Measurements from ENCODE around the gene EVA1C.
A peak's percentile ranks its signal among the peaks of the same experiment; 100 is the strongest.

EVA1C gene

GRCh38 chr21:32393677-32394001, 18.9 kb upstream of the EVA1C start:
- DNase-seq (ENCODE audit: low read depth in 1 of 2, low spot score in 1 of 2) = no peak
- in situ Hi-C loops (cut with HindIII; ENCODE audit: low pct_unique_long_range_greater_than_20kb, low sequenced_read_pairs) = no loop called here
- no peak for TF ChIP-seq JUND (IDR thresholded peaks at IDR 0.05; ENCODE audit: low read depth)

- no peak for TF ChIP-seq JUND (IDR thresholded peaks at IDR 0.05; ENCODE audit: low read depth)
- in situ Hi-C loops (cut with HindIII; ENCODE audit: low pct_unique_long_range_greater_than_20kb, low sequenced_read_pairs) = no loop called here
- peak; percentile 48 to 79 for DNase-seq (ENCODE audit: low read depth in 1 of 2, low spot score in 1 of 2)
These were observed 9.2 kb upstream of the EVA1C start for GRCh38 chr21:32403201-32403777.

GRCh38 chr21:32406405-32406804, 6.1 kb upstream of the EVA1C start:
- in situ Hi-C loops (cut with HindIII; ENCODE audit: low pct_unique_long_range_greater_than_20kb, low sequenced_read_pairs) = no loop called here
- DNase-seq (ENCODE audit: low read depth in 1 of 2, low spot score in 1 of 2) = no peak
- TF ChIP-seq JUND (IDR thresholded peaks at IDR 0.05; ENCODE audit: low read depth) = no peak

GRCh38 chr21:32410291-32410690, 2.2 kb upstream of the EVA1C start:
- no peak for TF ChIP-seq JUND (IDR thresholded peaks at IDR 0.05; ENCODE audit: low read depth)
- no peak for DNase-seq (ENCODE audit: low read depth in 1 of 2, low spot score in 1 of 2)
- in situ Hi-C loops (cut with HindIII; ENCODE audit: low pct_unique_long_range_greater_than_20kb, low sequenced_read_pairs) = no loop called here

GRCh38 chr21:32410916-32411315, 1.6 kb upstream of the EVA1C start:
- DNase-seq (ENCODE audit: low read depth in 1 of 2, low spot score in 1 of 2) = no peak
- in situ Hi-C loops (cut with HindIII; ENCODE audit: low pct_unique_long_range_greater_than_20kb, low sequenced_read_pairs) = no loop called here
- no peak for TF ChIP-seq JUND (IDR thresholded peaks at IDR 0.05; ENCODE audit: low read depth)

- TF ChIP-seq JUND (IDR thresholded peaks at IDR 0.05; ENCODE audit: low read depth) = no peak
- peak in 1 of 2 experiments; percentile 67 for DNase-seq (ENCODE audit: low read depth in 1 of 2, low spot score in 1 of 2)
- in situ Hi-C loops (cut with HindIII; ENCODE audit: low pct_unique_long_range_greater_than_20kb, low sequenced_read_pairs) = no loop called here
These were observed 950 bp upstream of the EVA1C start for GRCh38 chr21:32411350-32412161.

- in situ Hi-C loops (cut with HindIII; ENCODE audit: low pct_unique_long_range_greater_than_20kb, low sequenced_read_pairs) = no loop called here
- TF ChIP-seq JUND (IDR thresholded peaks at IDR 0.05; ENCODE audit: low read depth) = no peak
- peak in 1 of 2 experiments; percentile 41 for DNase-seq (ENCODE audit: low read depth in 1 of 2, low spot score in 1 of 2)
These were observed 554 bp downstream of the EVA1C start for GRCh38 chr21:32413015-32413504.

GRCh38 chr21:32413697-32414578, 1.4 kb downstream of the EVA1C start:
- DNase-seq (ENCODE audit: low read depth in 1 of 2, low spot score in 1 of 2) = peak in 1 of 2 experiments; percentile 36
- TF ChIP-seq JUND (IDR thresholded peaks at IDR 0.05; ENCODE audit: low read depth) = no peak
- in situ Hi-C loops (cut with HindIII; ENCODE audit: low pct_unique_long_range_greater_than_20kb, low sequenced_read_pairs) = no loop called here

- in situ Hi-C loops (cut with HindIII; ENCODE audit: low pct_unique_long_range_greater_than_20kb, low sequenced_read_pairs) = no loop called here
These were observed 2.3 kb downstream of the EVA1C start for GRCh38 chr21:32414579-32415358.

GRCh38 chr21:32415451-32416398, 3.2 kb downstream of the EVA1C start:
- no peak for TF ChIP-seq JUND (IDR thresholded peaks at IDR 0.05; ENCODE audit: low read depth)
- no peak for DNase-seq (ENCODE audit: low read depth in 1 of 2, low spot score in 1 of 2)
- in situ Hi-C loops (cut with HindIII; ENCODE audit: low pct_unique_long_range_greater_than_20kb, low sequenced_read_pairs) = no loop called here

More at GRCh38 chr21:32414579-32415358, 2.3 kb downstream of the EVA1C start:
- DNase-seq (ENCODE audit: low read depth in 1 of 2, low spot score in 1 of 2) = peak in 1 of 2 experiments; percentile 45
- no peak for TF ChIP-seq JUND (IDR thresholded peaks at IDR 0.05; ENCODE audit: low read depth)

- in situ Hi-C loops (cut with HindIII; ENCODE audit: low pct_unique_long_range_greater_than_20kb, low sequenced_read_pairs) = no loop called here
- TF ChIP-seq JUND (IDR thresholded peaks at IDR 0.05; ENCODE audit: low read depth) = no peak
- no peak for DNase-seq (ENCODE audit: low read depth in 1 of 2, low spot score in 1 of 2)
These were observed 5.6 kb downstream of the EVA1C start for GRCh38 chr21:32418146-32418545.

Data from T47D (cell line).